HG02798 (cell line): Measurements from ENCODE around the gene TMEM243.

Source experiments
- ATAC-seq: cut with Tn5 transposase; IDR thresholded peaks from one replicate; pipeline ENCODE4 v1.9.1; 2021; ENCODE audit warnings: mild to moderate bottlenecking; ENCODE audit not compliant: unreplicated experiment, poor library complexity

TMEM243 gene

GRCh38 chr7:87170828-87171227, 48.7 kb downstream of the TMEM243 start:
- peak; percentile 48 for ATAC-seq

GRCh38 chr7:87164433-87164832, 55.1 kb downstream of the TMEM243 start:
- ATAC-seq, result no peak

GRCh38 chr7:87159538-87159937, 60.0 kb downstream of the TMEM243 start:
- ATAC-seq, result peak; percentile 30

GRCh38 chr7:87156709-87157108, 62.8 kb downstream of the TMEM243 start:
- ATAC-seq, result no peak

- ATAC-seq, result no peak
These were observed 63.7 kb downstream of the TMEM243 start for GRCh38 chr7:87155788-87156187.

GRCh38 chr7:87154569-87154968, 65.0 kb downstream of the TMEM243 start:
- ATAC-seq, result no peak

GRCh38 chr7:87154166-87154565, 65.4 kb downstream of the TMEM243 start:
- ATAC-seq, result no peak

GRCh38 chr7:87152897-87153641, 66.5 kb downstream of the TMEM243 start:
- peak; percentile 9 for ATAC-seq

GRCh38 chr7:87152112-87152896, 67.2 kb downstream of the TMEM243 start, which contains the start of gene DMTF1:
Gene DMTF1, plus strand, starts transcription at chr7:87152453. Its CDS starts 12,489 bp downstream, at chr7:87164942.
- ATAC-seq, result peak; percentile 88

GRCh38 chr7:87151729-87152111, 67.8 kb downstream of the TMEM243 start:
- peak; percentile 28 for ATAC-seq

GRCh38 chr7:87151002-87151728, 68.4 kb downstream of the TMEM243 start:
- no peak for ATAC-seq

- no peak for ATAC-seq
These were observed 71.1 kb downstream of the TMEM243 start for GRCh38 chr7:87148332-87148955.

- ATAC-seq, result no peak
These were observed 72.0 kb downstream of the TMEM243 start for GRCh38 chr7:87147500-87147899.

GRCh38 chr7:87146740-87147386, 72.7 kb downstream of the TMEM243 start:
- ATAC-seq, result no peak
